Epithelial cell of umbilical artery (primary cell): ENCODE data around the gene HS3ST1. TPM values are rescaled to one million over a fixed set of nuclear protein-coding genes. Genes with fewer than 3 reads are reported as not detected.

Source experiments
- total RNA-seq: library from RNA; depleted of rRNA; stranded (reverse); fragments of >200 nt; gene quantifications from 2 replicates; pipeline ENCODE4 v1.2.3, GENCODE V29; 2014

The HS3ST1 gene
- under 0.01 TPM in 2 replicates for total RNA-seq

GRCh38 chr4:11428231-11428898, at the start of gene HS3ST1:
Gene HS3ST1 (minus strand): TSS chr4:11428894. CDS start chr4:11400005, 28,889 bp downstream.

